ES-I3 (cell line): Measurements from ENCODE around the gene SIMC1.
"Not testable (repeated sequence)": the region's sequence is repeated elsewhere in the genome, so short reads cannot be mapped to it uniquely, and the experiment has no call there.

Source experiments
- H3K36me3 ChIP-seq: 2 replicates; pipeline ENCODE4 v1.6.1; 2013; ENCODE audit warnings: mild to moderate bottlenecking, low read length, control low read depth, moderate library complexity; ENCODE audit not compliant: insufficient read depth
- H3K4me1 ChIP-seq: 2 replicates; pipeline ENCODE4 v1.6.1; 2013; ENCODE audit warnings: mild to moderate bottlenecking, control low read depth, low read length; ENCODE audit not compliant: insufficient read depth
- H3K9ac ChIP-seq: 2 replicates; pipeline ENCODE4 v1.6.1; 2013; ENCODE audit warnings: low read depth, mild to moderate bottlenecking, low read length, moderate library complexity
- H3K9me3 ChIP-seq: 2 replicates; pipeline ENCODE4 v1.6.1; 2013; ENCODE audit warnings: mild to moderate bottlenecking, low read length, moderate library complexity; ENCODE audit not compliant: control insufficient read depth, insufficient read depth

SIMC1 gene

DNA sequence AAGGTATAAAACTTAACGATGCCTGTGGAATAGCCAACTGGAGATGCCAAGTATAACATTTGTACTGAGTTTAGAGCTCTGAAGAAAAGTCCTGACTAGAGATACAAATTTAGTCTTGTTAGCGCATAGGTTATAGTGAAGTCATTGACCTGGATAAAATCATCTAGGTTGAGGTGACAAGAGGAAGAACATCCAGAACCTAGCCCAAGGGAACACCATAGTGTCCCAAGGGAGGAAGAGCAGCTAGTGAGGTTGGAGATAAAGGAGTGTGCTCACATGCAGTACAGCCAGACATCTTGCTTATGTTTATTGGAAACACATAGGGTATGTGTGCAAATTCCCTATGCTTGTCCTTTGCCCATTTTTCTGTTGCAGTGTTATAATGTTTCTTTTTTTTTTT is 6.1 kb downstream of the SIMC1 start:
- not testable (repeated sequence) for H3K9ac ChIP-seq, H3K36me3 ChIP-seq, H3K9me3 ChIP-seq, H3K4me1 ChIP-seq

DNA sequence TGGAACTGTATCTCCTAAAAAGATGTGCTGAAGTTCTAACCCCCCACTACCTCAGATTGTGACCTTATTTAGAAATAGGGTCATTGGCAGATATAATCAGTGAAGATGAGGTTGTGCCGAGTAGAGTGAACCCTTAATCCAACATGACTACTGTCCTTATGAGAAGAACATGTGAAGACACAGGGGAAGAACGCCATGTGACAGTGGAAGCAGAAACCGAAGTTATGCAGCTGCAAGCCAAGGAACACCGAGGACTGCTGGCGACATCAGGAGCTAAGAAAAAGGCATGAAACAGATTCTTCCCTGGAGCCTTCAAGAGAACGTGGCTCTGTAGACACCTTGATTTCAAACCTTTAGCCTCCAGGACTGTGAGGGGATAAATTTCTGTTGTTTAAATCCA is 6.8 kb downstream of the SIMC1 start:
- not testable (repeated sequence) for H3K36me3 ChIP-seq, H3K9ac ChIP-seq, H3K9me3 ChIP-seq, H3K4me1 ChIP-seq

DNA sequence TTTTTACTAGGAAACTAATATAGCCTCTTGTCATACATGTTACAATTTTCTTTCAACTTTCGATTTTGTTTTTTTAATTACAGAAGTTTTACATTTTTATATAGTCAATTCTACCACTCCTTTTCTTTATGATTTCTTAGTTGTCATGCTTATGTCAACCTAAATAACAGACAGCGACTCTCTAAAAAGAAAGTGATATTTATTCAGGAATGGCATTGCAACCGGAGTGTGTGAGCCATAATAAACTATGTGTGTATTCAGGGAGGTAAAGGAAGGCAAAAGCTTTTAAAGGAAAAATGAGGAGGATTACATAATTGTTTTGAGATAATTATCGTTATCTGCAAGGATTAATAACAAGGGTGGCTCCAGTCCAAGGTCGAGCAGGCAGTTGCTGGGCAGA is 7.3 kb downstream of the SIMC1 start:
- H3K9me3 ChIP-seq, result not testable (repeated sequence)

DNA sequence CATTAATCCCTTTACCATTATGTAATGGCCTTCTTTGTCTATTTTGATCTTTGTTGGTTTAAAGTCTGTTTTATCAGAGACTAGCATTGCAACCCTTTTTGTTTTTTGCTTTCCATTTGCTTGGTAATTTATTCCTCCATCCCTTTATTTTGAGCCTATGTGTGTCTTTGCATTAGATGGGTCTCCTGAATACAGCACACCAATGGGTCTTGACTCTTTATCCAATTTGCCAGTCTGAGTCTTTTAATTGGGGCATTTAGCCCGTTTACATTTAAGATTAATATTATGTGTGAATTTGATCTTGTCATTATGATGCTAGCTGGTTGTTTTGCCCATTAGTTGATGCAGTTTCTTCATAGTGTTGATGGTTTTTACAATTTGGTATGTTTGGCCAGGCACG is 12.5 kb downstream of the SIMC1 start:
- H3K4me1 ChIP-seq, H3K9me3 ChIP-seq, H3K36me3 ChIP-seq, H3K9ac ChIP-seq: not testable (repeated sequence)

More for the DNA sequence above, 7.3 kb downstream of the SIMC1 start:
- H3K36me3 ChIP-seq, H3K9ac ChIP-seq, H3K4me1 ChIP-seq: not testable (repeated sequence)

DNA sequence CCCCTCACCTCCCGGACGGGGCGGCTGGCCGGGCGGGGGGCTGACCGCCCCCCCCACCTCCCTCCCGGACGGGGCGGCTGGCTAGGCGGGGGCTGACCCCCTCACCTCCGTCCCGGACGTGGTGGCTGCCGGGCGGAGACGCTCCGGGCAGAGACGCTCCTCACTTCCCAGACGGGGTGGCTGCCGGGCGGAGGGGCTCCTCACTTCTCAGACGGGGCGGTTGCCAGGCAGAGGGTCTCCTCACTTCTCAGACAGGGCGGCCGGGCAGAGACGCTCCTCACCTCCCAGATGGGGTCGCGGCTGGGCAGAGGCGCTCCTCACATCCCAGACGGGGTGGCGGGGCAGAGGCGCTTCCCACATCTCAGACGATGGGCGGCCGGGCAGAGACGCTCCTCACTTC is 13.9 kb downstream of the SIMC1 start:
- H3K36me3 ChIP-seq, H3K4me1 ChIP-seq, H3K9me3 ChIP-seq, H3K9ac ChIP-seq: not testable (repeated sequence)

DNA sequence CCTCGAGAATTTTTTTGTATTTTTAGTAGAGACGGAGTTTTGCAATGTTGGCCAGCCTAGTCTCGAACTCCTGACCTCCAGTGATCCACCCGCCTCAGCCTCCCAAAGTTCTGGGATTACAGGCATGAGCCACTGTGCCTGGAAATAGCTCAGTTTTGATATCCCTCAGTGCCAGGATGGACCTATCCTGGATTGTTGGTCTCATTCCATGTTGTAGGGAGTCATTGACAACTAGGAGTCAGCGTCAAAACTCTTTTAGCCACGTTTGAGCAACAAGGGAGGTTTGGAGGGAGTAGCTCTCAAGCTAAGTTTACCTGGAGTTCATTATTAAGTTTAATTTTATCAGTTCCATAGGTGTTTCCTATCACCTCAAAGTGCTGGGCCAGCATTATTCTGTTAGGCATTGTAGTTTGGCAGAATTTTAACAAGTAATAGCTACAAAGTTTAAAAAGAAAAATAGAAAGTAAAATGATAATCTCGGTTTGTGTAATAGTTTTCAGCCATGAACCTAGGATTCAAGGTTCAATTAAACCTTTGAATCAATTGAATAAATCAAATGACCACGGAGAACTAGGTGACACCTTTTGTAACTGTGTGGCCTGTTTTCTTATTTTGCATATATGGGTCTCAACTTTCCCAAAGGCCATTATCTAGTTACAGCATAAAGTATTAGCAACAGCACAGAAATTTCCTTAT is 15.3 kb downstream of the SIMC1 start:
- H3K4me1 ChIP-seq, H3K36me3 ChIP-seq: not testable (repeated sequence)

DNA sequence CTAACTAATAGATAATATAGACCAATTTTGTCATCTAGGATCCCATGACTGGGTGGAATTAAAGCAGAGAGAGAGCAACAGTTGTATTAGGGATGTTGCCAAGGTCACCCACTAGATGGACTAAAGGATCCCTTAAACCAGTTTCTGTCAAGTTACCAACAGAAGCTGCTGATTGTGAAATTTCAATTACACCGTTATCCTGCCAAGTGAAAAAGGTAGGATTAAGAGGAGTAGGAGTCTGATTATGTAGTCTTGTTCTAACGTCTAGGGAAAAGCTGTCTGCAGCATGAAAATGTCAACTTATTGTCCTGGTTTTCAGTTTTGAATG is 15.8 kb downstream of the SIMC1 start:
- not testable (repeated sequence) for H3K4me1 ChIP-seq, H3K36me3 ChIP-seq, H3K9me3 ChIP-seq, H3K9ac ChIP-seq

More for the DNA sequence above, 15.3 kb downstream of the SIMC1 start:
- H3K9me3 ChIP-seq, H3K9ac ChIP-seq: not testable (repeated sequence)

DNA sequence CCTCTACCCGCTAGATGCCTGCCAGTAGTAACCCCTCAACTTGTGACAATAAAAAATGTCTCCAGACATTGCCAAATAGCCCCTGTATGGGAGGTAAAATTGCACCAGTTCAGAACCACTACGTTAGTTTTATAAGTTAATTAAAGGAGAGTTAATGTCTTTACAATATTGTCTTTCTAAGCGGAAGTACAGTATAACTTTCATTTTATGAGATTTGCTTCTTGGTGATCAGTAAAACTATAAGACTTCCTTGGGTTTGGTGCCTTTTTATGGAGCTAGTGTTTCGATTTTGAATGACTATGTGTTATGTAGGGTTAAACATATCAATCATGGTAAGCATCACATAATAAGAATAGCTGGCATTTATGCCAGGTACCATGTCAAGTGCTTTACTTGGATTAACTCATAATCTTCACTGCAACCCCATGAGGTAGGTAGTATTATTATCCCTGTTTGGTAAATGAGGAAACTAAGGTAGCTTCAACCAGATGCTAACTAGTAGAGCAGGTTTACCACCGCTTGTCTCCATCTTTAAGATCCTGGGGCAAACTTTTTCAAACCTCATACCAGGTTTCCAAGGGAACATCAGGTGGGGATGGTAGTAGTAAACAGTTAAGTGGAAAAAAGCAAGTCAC is 19.8 kb downstream of the SIMC1 start:
- H3K4me1 ChIP-seq, H3K36me3 ChIP-seq, H3K9ac ChIP-seq, H3K9me3 ChIP-seq: not testable (repeated sequence)

DNA sequence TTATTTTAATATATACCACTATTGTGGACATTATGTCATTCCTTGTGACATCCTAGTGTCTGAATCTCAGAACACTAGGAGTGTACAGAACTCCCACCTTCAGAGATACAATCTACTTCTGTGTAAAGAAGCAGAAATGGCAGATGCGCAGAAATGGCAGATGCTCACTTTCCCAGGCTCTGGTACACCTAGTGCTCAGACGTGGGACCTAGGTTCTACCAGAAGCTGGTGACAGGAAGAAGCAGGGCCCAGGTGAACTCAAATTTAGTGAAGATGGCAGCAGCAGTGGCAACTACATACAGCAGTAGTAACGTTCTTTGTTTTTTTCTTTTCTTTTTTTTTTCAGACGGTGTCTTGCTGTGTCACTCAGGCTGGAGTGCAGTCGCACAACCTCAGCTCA is 22.5 kb downstream of the SIMC1 start:
- H3K9me3 ChIP-seq, H3K36me3 ChIP-seq, H3K4me1 ChIP-seq, H3K9ac ChIP-seq: not testable (repeated sequence)

DNA sequence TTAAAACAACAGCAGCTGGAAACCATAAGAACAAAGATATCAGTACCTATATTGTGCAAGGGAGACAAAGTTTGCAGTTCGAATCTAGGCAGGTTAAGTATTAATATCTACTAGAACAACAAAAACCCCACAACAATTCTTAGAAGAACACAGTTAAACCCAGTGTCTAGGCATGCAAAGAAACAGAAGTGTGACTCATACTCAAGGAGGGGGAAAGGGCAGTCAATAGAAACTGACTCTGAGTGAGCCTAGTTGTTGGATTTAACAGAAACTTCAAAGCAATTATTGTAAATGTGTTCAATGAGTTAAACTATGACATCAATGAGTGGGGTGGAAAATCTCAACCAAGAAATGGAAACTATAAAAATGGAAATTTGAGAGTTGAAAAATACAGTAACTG is 28.2 kb downstream of the SIMC1 start:
- not testable (repeated sequence) for H3K9ac ChIP-seq, H3K4me1 ChIP-seq, H3K36me3 ChIP-seq, H3K9me3 ChIP-seq

DNA sequence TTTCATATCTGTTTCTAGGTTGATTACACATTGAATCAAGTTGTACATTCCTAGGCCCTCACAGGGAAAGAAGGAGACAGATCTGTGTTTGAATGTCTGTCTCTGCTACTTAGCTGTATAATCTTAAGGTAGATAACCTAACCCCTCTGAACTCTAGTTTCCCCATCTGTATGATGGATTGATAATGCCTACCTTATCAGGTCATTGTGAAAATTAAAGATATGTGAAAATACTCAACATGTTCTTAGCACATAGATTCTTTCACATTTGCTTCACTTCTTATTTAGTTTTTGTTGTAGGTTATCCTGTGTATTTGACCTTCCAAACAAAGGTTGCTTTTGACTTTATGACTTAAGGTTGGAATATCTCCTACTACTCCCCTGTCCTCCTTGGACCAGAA is 50.8 kb downstream of the SIMC1 start:
- not testable (repeated sequence) for H3K9me3 ChIP-seq, H3K4me1 ChIP-seq, H3K36me3 ChIP-seq

DNA sequence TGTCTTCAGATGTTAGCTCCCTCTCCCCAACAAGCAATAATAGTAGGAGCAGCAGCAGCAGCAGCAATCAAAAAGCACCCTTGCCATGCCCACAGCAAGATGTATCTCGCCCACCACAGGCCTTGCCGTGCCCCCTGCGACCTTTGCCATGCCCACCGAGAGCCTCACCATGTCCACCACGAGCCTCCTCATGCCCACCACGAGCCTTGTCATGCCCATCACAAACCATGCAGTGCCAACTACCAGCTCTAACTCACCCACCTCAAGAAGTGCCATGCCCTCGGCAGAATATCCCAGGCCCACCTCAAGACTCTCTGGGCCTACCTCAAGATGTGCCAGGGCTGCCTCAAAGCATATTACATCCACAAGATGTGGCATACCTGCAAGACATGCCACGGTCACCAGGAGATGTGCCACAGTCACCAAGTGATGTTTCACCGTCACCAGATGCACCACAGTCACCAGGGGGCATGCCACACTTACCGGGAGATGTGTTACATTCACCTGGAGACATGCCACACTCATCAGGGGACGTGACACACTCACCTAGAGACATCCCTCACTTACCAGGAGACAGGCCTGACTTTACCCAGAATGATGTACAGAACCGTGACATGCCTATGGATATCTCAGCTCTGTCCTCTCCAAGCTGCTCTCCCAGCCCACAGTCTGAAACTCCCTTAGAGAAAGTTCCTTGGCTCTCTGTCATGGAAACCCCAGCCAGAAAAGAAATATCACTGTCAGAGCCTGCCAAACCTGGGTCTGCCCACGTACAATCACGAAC is 52.0 kb downstream of the SIMC1 start:
- H3K4me1 ChIP-seq, H3K9ac ChIP-seq, H3K9me3 ChIP-seq, H3K36me3 ChIP-seq: not testable (repeated sequence)

More for the DNA sequence above, 50.8 kb downstream of the SIMC1 start:
- not testable (repeated sequence) for H3K9ac ChIP-seq

DNA sequence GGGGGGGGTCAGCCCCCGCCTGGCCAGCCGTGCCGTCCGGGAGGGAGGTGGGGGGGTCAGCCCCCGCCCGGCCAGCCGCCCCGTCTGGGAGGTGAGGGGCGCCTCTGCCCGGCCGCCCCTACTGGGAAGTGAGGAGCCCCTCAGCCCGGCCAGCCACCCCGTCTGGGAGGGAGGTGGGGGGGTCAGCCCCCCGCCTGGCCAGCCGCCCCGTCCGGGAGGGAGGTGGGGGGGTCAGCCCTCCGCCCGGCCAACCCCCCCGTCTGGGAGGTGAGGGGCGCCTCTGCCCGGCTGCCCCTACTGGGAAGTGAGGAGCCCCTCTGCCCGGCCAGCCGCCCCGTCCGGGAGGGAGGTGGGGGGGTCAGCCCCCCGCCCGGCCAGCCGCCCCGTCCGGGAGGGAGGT is 67.1 kb downstream of the SIMC1 start:
- not testable (repeated sequence) for H3K36me3 ChIP-seq, H3K4me1 ChIP-seq, H3K9ac ChIP-seq, H3K9me3 ChIP-seq

DNA sequence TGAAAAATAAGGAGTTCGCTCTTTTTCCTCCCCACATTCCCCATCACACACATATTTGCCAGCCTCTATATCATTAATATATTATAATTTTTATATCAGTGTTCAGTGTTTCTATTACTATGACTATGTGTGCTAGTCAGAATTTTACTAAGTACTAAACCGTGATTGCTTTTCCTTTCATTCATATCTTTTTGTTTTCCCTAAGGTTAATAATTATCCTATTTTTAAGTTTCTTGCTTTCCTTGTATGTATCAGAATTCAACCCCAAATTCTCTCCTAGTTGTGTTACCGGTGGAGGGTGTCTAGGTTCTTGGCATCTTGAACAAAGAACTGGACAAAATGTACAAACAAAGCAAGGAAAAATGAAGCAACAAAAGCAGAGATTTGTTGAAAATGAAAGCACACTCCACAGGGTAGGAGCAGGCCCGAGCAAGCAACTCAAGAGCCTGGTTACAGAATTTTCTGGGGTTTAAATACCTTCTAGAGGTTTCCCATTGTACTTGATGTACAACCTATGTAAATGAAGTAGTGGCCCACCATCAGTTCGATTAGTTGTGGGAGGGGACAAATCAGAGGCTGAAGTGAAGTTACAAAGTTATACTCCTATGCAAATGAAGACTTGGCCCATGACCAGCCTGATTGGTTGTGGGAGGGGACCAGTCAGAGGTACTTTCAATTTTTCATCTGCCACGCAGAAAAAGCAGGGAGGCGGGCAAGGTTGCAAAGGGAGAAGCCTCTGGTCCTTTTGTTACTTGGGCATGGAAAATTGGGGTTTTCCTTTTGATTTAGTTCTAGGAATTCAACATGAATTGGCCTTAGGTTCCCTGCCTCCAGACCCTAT is 79.5 kb downstream of the SIMC1 start:
- Histone ChIP-seq H3K36me3 (peaks cover 4% of the 10 kb centered on the region; the same call in 1 of the 2 replicates), H3K9ac (no peak overlapping the region), H3K4me1 (no peaks in the 10 kb centered on the region), H3K9me3 (no peaks in the 10 kb centered on the region)
